ENCODE data around the gene MYO1D.
"Not testable (repeated sequence)": the region's sequence is repeated elsewhere in the genome, so short reads cannot be mapped to it uniquely, and the experiment has no call there.

Gene MYO1D

GRCh38 chr17:32876417-32877163 lies at the start of gene MYO1D:
Gene MYO1D (minus strand): TSS chr17:32877124. CDS start chr17:32876872, 252 bp downstream.
- DNase-seq (ENCODE audit: low read depth) = no peak

- no peak for DNase-seq (ENCODE audit: low read depth)
Measured at GRCh38 chr17:32926183-32926582, 49.3 kb upstream of the MYO1D start.

- not testable (repeated sequence) for DNase-seq (ENCODE audit: low read depth)
Measured at GRCh38 chr17:32923905-32924304, 47.0 kb upstream of the MYO1D start.

- no peak for DNase-seq (ENCODE audit: low read depth)
Measured at GRCh38 chr17:32921017-32921416, 44.1 kb upstream of the MYO1D start.

GRCh38 chr17:32920293-32920692 lies 43.4 kb upstream of the MYO1D start:
- no peak for DNase-seq (ENCODE audit: low read depth)

- not testable (repeated sequence) for DNase-seq (ENCODE audit: low read depth)
Measured at GRCh38 chr17:32919876-32920275, 43.0 kb upstream of the MYO1D start.

- DNase-seq (ENCODE audit: low read depth) = no peak
Measured at GRCh38 chr17:32917842-32918241, 40.9 kb upstream of the MYO1D start.

GRCh38 chr17:32917081-32917480 lies 40.2 kb upstream of the MYO1D start:
- no peak for DNase-seq (ENCODE audit: low read depth)

- DNase-seq (ENCODE audit: low read depth) = no peak
Measured at GRCh38 chr17:32916134-32916533, 39.2 kb upstream of the MYO1D start.

- DNase-seq (ENCODE audit: low read depth) = no peak
Measured at GRCh38 chr17:32915245-32915644, 38.3 kb upstream of the MYO1D start.

GRCh38 chr17:32914181-32914580 lies 37.3 kb upstream of the MYO1D start:
- DNase-seq (ENCODE audit: low read depth) = no peak

- DNase-seq (ENCODE audit: low read depth) = no peak
Measured at GRCh38 chr17:32913593-32913992, 36.7 kb upstream of the MYO1D start.

GRCh38 chr17:32912218-32912897 lies 35.4 kb upstream of the MYO1D start:
- DNase-seq (ENCODE audit: low read depth) = no peak

GRCh38 chr17:32910769-32911168 lies 33.8 kb upstream of the MYO1D start:
- DNase-seq (ENCODE audit: low read depth) = no peak

GRCh38 chr17:32909787-32910369 lies 33.0 kb upstream of the MYO1D start:
- DNase-seq (ENCODE audit: low read depth) = peak; percentile 45

GRCh38 chr17:32907583-32907982 lies 30.7 kb upstream of the MYO1D start:
- no peak for DNase-seq (ENCODE audit: low read depth)

GRCh38 chr17:32904891-32905290 lies 28.0 kb upstream of the MYO1D start:
- DNase-seq (ENCODE audit: low read depth) = no peak

GRCh38 chr17:32903774-32904673 lies 27.1 kb upstream of the MYO1D start:
- no peak for DNase-seq (ENCODE audit: low read depth)

GRCh38 chr17:32901743-32902142 lies 24.8 kb upstream of the MYO1D start:
- no peak for DNase-seq (ENCODE audit: low read depth)

- DNase-seq (ENCODE audit: low read depth) = no peak
Measured at GRCh38 chr17:32899236-32900013, 22.5 kb upstream of the MYO1D start.

GRCh38 chr17:32896647-32897258 lies 19.8 kb upstream of the MYO1D start:
- no peak for DNase-seq (ENCODE audit: low read depth)
